CD4-positive, alpha-beta memory T cell (primary cell): Measurements from ENCODE around the gene RNF151. TPM values are rescaled to one million over a fixed set of nuclear protein-coding genes. Genes with fewer than 3 reads are reported as not detected.
A peak's percentile ranks its signal among the peaks of the same experiment; 100 is the strongest.
"Not testable (repeated sequence)": the region's sequence is repeated elsewhere in the genome, so short reads cannot be mapped to it uniquely, and the experiment has no call there.

ENCODE experiments used
- CTCF ChIA-PET: fragments of 350-600 bp; sonication (Branson Sonifier 250); formaldehyde crosslinking; loops from one replicate; lab custom pipeline; 2021; ENCODE audit warnings: inconsistent platforms; ENCODE audit not compliant: partially characterized antibody; lab: Charles Lee
- POLR2A ChIA-PET: fragments of 350-600 bp; sonication (Branson Sonifier 250); formaldehyde crosslinking; loops from one replicate; lab custom pipeline; 2021; ENCODE audit not compliant: partially characterized antibody; lab: Charles Lee
- DNase-seq, 5 donors: peaks; one replicate each; pipeline versions ENCODE4 v3.0.0 to v3.0.0-alpha.2; 2020 to 2022; ENCODE audit warnings: mixed read lengths in 1 of 5
- H3K27ac ChIP-seq: one replicate; pipeline ENCODE4 v1.7.0; 2013; ENCODE audit warnings: low read depth, low read length
- H3K27me3 ChIP-seq: 2 replicates; pipeline ENCODE4 v1.7.0; 2013; ENCODE audit warnings: mild to moderate bottlenecking, low read length, moderate library complexity; ENCODE audit not compliant: insufficient read depth
- H3K36me3 ChIP-seq: 2 replicates; pipeline ENCODE4 v1.7.0; 2013; ENCODE audit warnings: mild to moderate bottlenecking, low read length, moderate library complexity; ENCODE audit not compliant: insufficient read depth
- H3K4me1 ChIP-seq: 2 replicates; pipeline ENCODE4 v1.7.0; 2013; ENCODE audit warnings: mild to moderate bottlenecking, low read length, moderate library complexity; ENCODE audit not compliant: insufficient read depth
- H3K4me3 ChIP-seq, 2 donors: one replicate each; pipeline ENCODE4 v1.7.0; 2013; ENCODE audit warnings: low read length in 2 of 2, mild to moderate bottlenecking in 1 of 2
- H3K9me3 ChIP-seq, 2 donors: one replicate each; pipeline ENCODE4 v1.7.0; 2013; ENCODE audit warnings: low read length in 2 of 2, control low read depth in 1 of 2; ENCODE audit not compliant: control insufficient read depth in 1 of 2
- H3K27ac Mint-ChIP-seq, 7 donors: one replicate each; pipeline ENCODE4 v1.8.0; 2020 to 2021; ENCODE audit warnings: mixed read lengths in 7 of 7, mild to moderate bottlenecking in 6 of 7, inconsistent platforms in 3 of 7, moderate library complexity in 3 of 7
- H3K27me3 Mint-ChIP-seq, 2 donors: one replicate each; pipeline ENCODE4 v1.8.0; 2020 to 2021; ENCODE audit warnings: mixed read lengths in 2 of 2
- H3K36me3 Mint-ChIP-seq, 2 donors: one replicate each; pipeline ENCODE4 v1.8.0; 2020 to 2021; ENCODE audit warnings: mixed read lengths in 2 of 2, inconsistent platforms in 1 of 2, mild to moderate bottlenecking in 1 of 2
- H3K4me1 Mint-ChIP-seq, 4 donors: one replicate each; pipeline ENCODE4 v1.8.0; 2020 to 2021; ENCODE audit warnings: mixed read lengths in 4 of 4, mild to moderate bottlenecking in 1 of 4
- H3K4me3 Mint-ChIP-seq, 8 donors: one replicate each; pipeline ENCODE4 v1.8.0; 2020 to 2021; ENCODE audit warnings: mixed read lengths in 8 of 8, mild to moderate bottlenecking in 7 of 8, moderate library complexity in 6 of 8, inconsistent platforms in 3 of 8
- H3K9me3 Mint-ChIP-seq, 8 donors: one replicate each; pipeline ENCODE4 v1.8.0; 2020 to 2021; ENCODE audit warnings: mixed read lengths in 8 of 8, mild to moderate bottlenecking in 5 of 8, inconsistent platforms in 3 of 8, moderate library complexity in 1 of 8
- intact Hi-C: fragments of 100-400 bp; cut with micrococcal nuclease; formaldehyde crosslinking; loops from one replicate; pipeline ENCODE4 v1.15.1; 2023
- polyA plus RNA-seq, 2 donors: library from polyadenylated mRNA; unstranded; fragments of 300-500 nt; fragmentation: Illumina TruSeq; gene quantifications; one replicate each; pipeline ENCODE4 v1.2.3, GENCODE V29; 2021
- total RNA-seq, 2 experiments: library from RNA; stranded (reverse); gene quantifications; one replicate each; pipeline ENCODE4 v1.2.3, GENCODE V29; 2021

The RNF151 gene, protein sequence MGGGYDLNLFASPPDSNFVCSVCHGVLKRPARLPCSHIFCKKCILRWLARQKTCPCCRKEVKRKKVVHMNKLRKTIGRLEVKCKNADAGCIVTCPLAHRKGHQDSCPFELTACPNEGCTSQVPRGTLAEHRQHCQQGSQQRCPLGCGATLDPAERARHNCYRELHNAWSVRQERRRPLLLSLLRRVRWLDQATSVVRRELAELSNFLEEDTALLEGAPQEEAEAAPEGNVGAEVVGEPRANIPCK
- total RNA-seq (not detected), polyA plus RNA-seq (not detected)

- H3K27me3 Mint-ChIP-seq = no peaks in the 10 kb centered on the region
- peak in 1 of 5 donors; percentile 10 for DNase-seq
- peaks cover 0 to 7% (median 0%) of the 10 kb centered on the region in 8 donors for H3K9me3 Mint-ChIP-seq
- peaks cover 19 to 50% (median 33%) of the 10 kb centered on the region in 4 donors for H3K4me1 Mint-ChIP-seq
- intact Hi-C loops = no loop called here
- ChIA-PET CTCF (interaction anchor here (0.7 to 1.6 kb wide), 2 partner anchors 37 to 189 kb away, joined by 3 to 7 read pairs; partner anchors contain the start of gene TRAF7), POLR2A (interaction anchor here (0.5 to 9.4 kb wide), 5 partner anchors 17 to 188 kb away, joined by 3 to 99 read pairs (median 71); partner anchors contain the start of genes GFER, NOXO1, SYNGR3 and TRAF7)
- Histone ChIP-seq H3K36me3 (peaks cover 18% of the 10 kb centered on the region), H3K27me3 (no peaks in the 10 kb centered on the region), H3K4me3 (peak within 1 kb of the TSS in 1 of 2 donors; percentile 86), H3K9me3 (no peaks in the 10 kb centered on the region), H3K27ac (peak within 1 kb of the TSS; percentile 97), H3K4me1 (peaks cover 48% of the 10 kb centered on the region)
- peak within 1 kb of the TSS; percentile 90 to 97 (median 92) for H3K4me3 Mint-ChIP-seq
- H3K27ac Mint-ChIP-seq = peak within 1 kb of the TSS; percentile 97 to 99 (median 97)
- H3K36me3 Mint-ChIP-seq = peaks cover 15 to 39% of the 10 kb centered on the region in 2 donors
Measured at GRCh38 chr16:1966460-1966859, at the start of gene RNF151. Gene RNF151 (plus strand): TSS chr16:1966856. CDS start chr16:1966882, 26 bp downstream.

DNA sequence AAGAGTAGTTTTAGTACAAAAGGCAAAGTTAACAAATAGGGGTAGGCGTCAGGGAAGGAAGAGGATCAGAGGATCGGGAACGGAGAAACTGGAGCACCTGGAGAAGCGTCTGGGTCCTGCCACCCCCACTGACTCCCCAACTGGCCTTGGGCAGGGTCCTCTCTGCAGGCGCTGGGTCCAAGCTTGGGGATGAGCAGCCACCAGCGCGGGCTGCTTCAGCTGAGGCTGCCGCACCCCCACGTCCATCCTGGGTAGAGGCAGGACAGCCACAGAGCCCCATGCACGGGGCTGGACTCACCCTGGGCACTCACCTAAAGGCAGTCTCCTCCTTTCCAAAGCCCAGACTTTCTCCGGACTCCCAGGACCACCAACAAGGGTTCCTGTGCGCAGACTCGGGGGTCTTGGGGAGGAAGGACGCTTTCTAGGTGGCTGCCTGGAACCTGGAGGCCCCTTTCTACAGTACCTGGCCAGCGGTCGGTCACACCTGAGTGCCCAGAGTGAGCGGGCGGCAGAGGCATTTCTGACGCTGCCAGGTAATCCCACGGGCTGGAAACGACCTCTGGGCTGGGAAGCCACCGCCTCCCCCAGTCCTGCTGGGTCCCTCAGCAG is 49.5 kb upstream of the RNF151 start:
- Mint-ChIP-seq H3K9me3 (no peaks in the 10 kb centered on the region), H3K36me3 (no peaks in the 10 kb centered on the region), H3K27me3 (peaks cover 34 to 37% of the 10 kb centered on the region in 2 donors), H3K27ac (no peak overlapping the region), H3K4me3 (no peak overlapping the region), H3K4me1 (peaks cover 0 to 5% (median under 1%) of the 10 kb centered on the region in 4 donors)
- Histone ChIP-seq H3K4me1 (no peaks in the 10 kb centered on the region), H3K27me3 (peaks cover 10% of the 10 kb centered on the region), H3K9me3 (no peaks in the 10 kb centered on the region), H3K27ac (no peak overlapping the region), H3K4me3 (no peak overlapping the region), H3K36me3 (no peaks in the 10 kb centered on the region)
- intact Hi-C loops = no loop called here
- CTCF ChIA-PET = interaction anchor here (1.4 kb wide), 1 partner anchor 11 kb away, joined by 5 read pairs; no protein-coding TSS in a partner anchor
- POLR2A ChIA-PET = no interaction called here
- no peak for DNase-seq

- no peak for DNase-seq
- no peak overlapping the region for H3K4me3 ChIP-seq
- Mint-ChIP-seq H3K4me1 (peaks cover 0 to 5% (median under 1%) of the 10 kb centered on the region in 4 donors), H3K9me3 (peaks cover 0 to 2% (median 0%) of the 10 kb centered on the region in 8 donors), H3K36me3 (no peaks in the 10 kb centered on the region), H3K4me3 (no peak overlapping the region), H3K27me3 (peaks cover 39 to 40% of the 10 kb centered on the region in 2 donors), H3K27ac (no peak overlapping the region)
- no peak overlapping the region for H3K27ac ChIP-seq
- H3K4me1 ChIP-seq = no peaks in the 10 kb centered on the region
- no peaks in the 10 kb centered on the region for H3K9me3 ChIP-seq
- no peaks in the 10 kb centered on the region for H3K36me3 ChIP-seq
- intact Hi-C loops = no loop called here
- peaks cover 16% of the 10 kb centered on the region for H3K27me3 ChIP-seq
- POLR2A ChIA-PET = no interaction called here
- CTCF ChIA-PET = no interaction called here
Measured at GRCh38 chr16:1917665-1918350, 48.8 kb upstream of the RNF151 start.

DNA sequence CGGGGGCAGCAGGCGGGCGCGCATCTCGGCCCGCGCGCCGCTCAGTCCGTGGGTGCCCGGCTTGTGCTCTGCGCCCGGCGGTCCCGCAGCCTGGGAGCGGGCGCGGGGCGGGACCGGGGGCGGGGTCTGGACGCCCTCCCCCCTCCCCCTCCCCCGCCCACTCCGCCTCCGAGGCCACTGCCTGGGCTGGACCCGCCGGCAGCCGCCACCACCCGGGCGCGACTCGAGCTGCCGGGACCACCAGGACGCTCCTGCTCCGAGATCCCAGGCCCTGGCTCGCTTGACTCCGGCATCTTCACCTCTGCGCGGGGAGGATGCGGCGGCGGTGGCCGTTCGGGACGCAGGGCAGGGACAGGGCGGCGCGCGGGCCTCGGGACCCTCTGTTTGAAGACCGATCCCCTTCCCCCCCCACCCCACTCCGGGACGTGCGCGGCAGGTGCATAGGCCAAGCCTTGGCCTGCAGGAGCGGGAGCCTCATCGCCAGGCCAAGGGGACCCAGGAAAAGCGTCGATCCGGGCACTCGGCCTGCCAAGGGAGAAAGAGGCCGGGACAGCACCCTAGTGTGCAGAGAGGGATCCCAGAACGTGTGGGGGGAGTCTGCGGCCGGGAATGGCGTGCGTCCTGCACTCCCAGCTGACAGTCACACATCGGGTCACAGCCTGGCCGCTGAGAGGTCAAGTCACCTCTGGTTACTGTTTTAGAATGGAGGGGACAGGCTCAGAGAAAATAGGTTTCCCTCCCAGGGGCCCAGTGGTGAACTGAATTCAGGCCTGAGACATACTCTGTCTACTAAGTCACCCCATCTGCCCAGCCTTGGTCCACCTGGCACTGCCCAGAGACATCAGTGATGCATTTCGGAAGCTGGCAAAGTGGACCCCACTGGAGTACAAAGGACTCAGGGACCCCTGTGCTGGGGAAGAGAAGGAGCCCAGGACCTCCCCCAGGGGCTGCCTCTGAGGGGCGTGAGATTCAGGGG is 48.0 kb upstream of the RNF151 start, which contains the start of gene HS3ST6:
Gene HS3ST6, minus strand, starts transcription at position 65 of the 976 bp plus-strand sequence. CDS start 92 bp downstream, outside the sequence.
- Mint-ChIP-seq H3K9me3 (peaks cover 0 to 2% (median 0%) of the 10 kb centered on the region in 8 donors), H3K27me3 (peaks cover 44% of the 10 kb centered on the region in 2 donors), H3K4me1 (peaks cover 0 to 5% (median under 1%) of the 10 kb centered on the region in 4 donors), H3K27ac (no peak within 1 kb of the TSS), H3K4me3 (no peak within 1 kb of the TSS), H3K36me3 (no peaks in the 10 kb centered on the region)
- intact Hi-C loops = no loop called here
- no peaks in the 10 kb centered on the region for H3K36me3 ChIP-seq
- no peak within 1 kb of the TSS for H3K27ac ChIP-seq
- no peaks in the 10 kb centered on the region for H3K9me3 ChIP-seq
- no peak for DNase-seq
- peaks cover 22% of the 10 kb centered on the region for H3K27me3 ChIP-seq
- no peak within 1 kb of the TSS for H3K4me3 ChIP-seq
- H3K4me1 ChIP-seq = no peaks in the 10 kb centered on the region
- ChIA-PET CTCF (no interaction called here), POLR2A (no interaction called here)

GRCh38 chr16:1919327-1919998 is 47.2 kb upstream of the RNF151 start:
- Mint-ChIP-seq H3K4me1 (peaks cover 0 to 5% (median under 1%) of the 10 kb centered on the region in 4 donors), H3K9me3 (peaks cover 0 to 2% (median 0%) of the 10 kb centered on the region in 8 donors), H3K36me3 (no peaks in the 10 kb centered on the region), H3K27ac (no peak overlapping the region), H3K27me3 (peaks cover 43 to 44% of the 10 kb centered on the region in 2 donors), H3K4me3 (no peak overlapping the region)
- Histone ChIP-seq H3K27ac (no peak overlapping the region), H3K4me3 (no peak overlapping the region), H3K36me3 (no peaks in the 10 kb centered on the region), H3K4me1 (no peaks in the 10 kb centered on the region), H3K9me3 (no peaks in the 10 kb centered on the region), H3K27me3 (peaks cover 20% of the 10 kb centered on the region)
- CTCF ChIA-PET = interaction anchor here (1.0 kb wide), 1 partner anchor 10 kb away, joined by 3 read pairs; no protein-coding TSS in a partner anchor
- intact Hi-C loops = no loop called here
- no peak for DNase-seq
- POLR2A ChIA-PET = no interaction called here

- POLR2A ChIA-PET, H3K36me3 Mint-ChIP-seq, H3K4me1 ChIP-seq: not testable (repeated sequence)
Measured at GRCh38 chr16:1920122-1920521, 46.5 kb upstream of the RNF151 start.

More at GRCh38 chr16:1920122-1920521, 46.5 kb upstream of the RNF151 start:
- intact Hi-C loops = loop anchor here (10.0 kb wide), 1 partner anchor 615 kb away; the partner anchor contains the start of gene UBE2I
- H3K27ac ChIP-seq, H3K9me3 ChIP-seq, H3K27ac Mint-ChIP-seq, DNase-seq, H3K36me3 ChIP-seq, H3K4me3 ChIP-seq, H3K9me3 Mint-ChIP-seq, H3K4me3 Mint-ChIP-seq, H3K4me1 Mint-ChIP-seq: not testable (repeated sequence)
- CTCF ChIA-PET = interaction anchor here (1.0 kb wide), 1 partner anchor 9 kb away, joined by 3 read pairs; no protein-coding TSS in a partner anchor
- peaks cover 39 to 40% of the 10 kb centered on the region in 2 donors for H3K27me3 Mint-ChIP-seq
- peaks cover 16% of the 10 kb centered on the region for H3K27me3 ChIP-seq
